H9 (cell line): Measurements from ENCODE around the gene UGT2B28. TPM values are rescaled to one million over a fixed set of nuclear protein-coding genes. Genes with fewer than 3 reads are reported as not detected.

Experiments
- DNase-seq: peaks from one replicate; pipeline ENCODE4 v3.0.0-alpha.2; 2017
- H2AFZ ChIP-seq: one replicate; pipeline ENCODE4 v1.6.1; 2013; ENCODE audit warnings: mild to moderate bottlenecking, low read length, control low read depth, moderate library complexity
- H2AK5ac ChIP-seq: 2 replicates; pipeline ENCODE4 v1.6.1; 2013; ENCODE audit warnings: low read length, control low read depth, mixed read lengths; ENCODE audit not compliant: insufficient read length
- H2BK120ac ChIP-seq: one replicate; pipeline ENCODE4 v1.6.1; 2013; ENCODE audit warnings: low read depth, mild to moderate bottlenecking, low read length, control low read depth, inconsistent platforms; ENCODE audit not compliant: poor library complexity, severe bottlenecking
- H2BK12ac ChIP-seq: 2 replicates; pipeline ENCODE4 v1.6.1; 2013; ENCODE audit warnings: low read length, control low read depth, mixed read lengths, low read depth; ENCODE audit not compliant: insufficient read length
- H2BK15ac ChIP-seq: 2 replicates; pipeline ENCODE4 v1.6.1; 2013; ENCODE audit warnings: low read depth, low read length, control low read depth
- H2BK20ac ChIP-seq: one replicate; pipeline ENCODE4 v1.6.1; 2013; ENCODE audit warnings: low read depth, mild to moderate bottlenecking, low read length, control low read depth, inconsistent platforms; ENCODE audit not compliant: poor library complexity, severe bottlenecking
- H2BK5ac ChIP-seq: 2 replicates; pipeline ENCODE4 v1.6.1; 2013; ENCODE audit warnings: low read length, control low read depth, mixed read lengths; ENCODE audit not compliant: insufficient read length
- H3K14ac ChIP-seq: 2 replicates; pipeline ENCODE4 v1.6.1; 2013; ENCODE audit warnings: low read length, control low read depth; ENCODE audit not compliant: insufficient read depth
- H3K18ac ChIP-seq: 2 replicates; pipeline ENCODE4 v1.6.1; 2013; ENCODE audit warnings: low read depth, mild to moderate bottlenecking, mixed read lengths, low read length, control low read depth; ENCODE audit not compliant: insufficient read length
- H3K23ac ChIP-seq: 2 replicates; pipeline ENCODE4 v1.6.1; 2013; ENCODE audit warnings: low read length, control low read depth, mixed read lengths, low read depth; ENCODE audit not compliant: insufficient read length
- H3K23me2 ChIP-seq: 2 replicates; pipeline ENCODE4 v1.6.1; 2013; ENCODE audit warnings: low read depth, mild to moderate bottlenecking, mixed read lengths, low read length, control low read depth; ENCODE audit not compliant: insufficient read length, poor library complexity, severe bottlenecking
- H3K27ac ChIP-seq: 2 replicates; pipeline ENCODE4 v1.5.1; 2013; ENCODE audit warnings: low read length, control low read depth, mixed read lengths, low read depth; ENCODE audit not compliant: insufficient read length
- H3K27me3 ChIP-seq: 2 replicates; pipeline ENCODE4 v1.6.1; 2013; ENCODE audit warnings: low read length, control low read depth, inconsistent platforms; ENCODE audit not compliant: insufficient read depth
- H3K4ac ChIP-seq: 2 replicates; pipeline ENCODE4 v1.6.1; 2013; ENCODE audit warnings: low read depth, mild to moderate bottlenecking, control low read depth, inconsistent platforms, low read length, moderate library complexity
- H3K4me1 ChIP-seq: 2 replicates; pipeline ENCODE4 v1.6.1; 2013; ENCODE audit warnings: low read length, control low read depth, inconsistent platforms; ENCODE audit not compliant: insufficient read depth
- H3K4me2 ChIP-seq: 2 replicates; pipeline ENCODE4 v1.6.1; 2013; ENCODE audit warnings: low read length, control low read depth, mixed read lengths; ENCODE audit not compliant: insufficient read length, insufficient read depth
- H3K56ac ChIP-seq: 2 replicates; pipeline ENCODE4 v1.6.1; 2013; ENCODE audit warnings: low read depth, mild to moderate bottlenecking, mixed read lengths, low read length, control low read depth; ENCODE audit not compliant: insufficient read length
- H3K79me1 ChIP-seq: 2 replicates; pipeline ENCODE4 v1.6.1; 2013; ENCODE audit warnings: low read depth, mild to moderate bottlenecking, moderate library complexity, low read length, control low read depth, inconsistent platforms; ENCODE audit not compliant: insufficient read depth, poor library complexity, severe bottlenecking
- H3K79me2 ChIP-seq: 2 replicates; pipeline ENCODE4 v1.6.1; 2013; ENCODE audit warnings: low read length, control low read depth, inconsistent platforms; ENCODE audit not compliant: insufficient read depth
- H3K9ac ChIP-seq: 2 replicates; pipeline ENCODE4 v1.6.1; 2013; ENCODE audit warnings: low read length, control low read depth, mixed read lengths; ENCODE audit not compliant: insufficient read length; ENCODE audit errors: extremely low read depth
- H3K9me3 ChIP-seq: one replicate; pipeline ENCODE4 v1.6.1; 2013; ENCODE audit warnings: low read depth, low read length, inconsistent platforms; ENCODE audit not compliant: control insufficient read depth
- H3T11ph ChIP-seq: one replicate; pipeline ENCODE4 v1.6.1; 2013; ENCODE audit warnings: mild to moderate bottlenecking, low read length, control low read depth, inconsistent platforms
- H4K20me1 ChIP-seq: one replicate; pipeline ENCODE4 v1.6.1; 2013; ENCODE audit not compliant: control insufficient read depth, insufficient read length, insufficient read depth
- H4K5ac ChIP-seq: 2 replicates; pipeline ENCODE4 v1.6.1; 2013; ENCODE audit warnings: low read depth, mild to moderate bottlenecking, mixed read lengths, low read length, control low read depth; ENCODE audit not compliant: insufficient read length
- H4K8ac ChIP-seq: replicated peaks from 2 replicates; pipeline ENCODE4 v1.6.1; 2013; ENCODE audit warnings: low read length, control low read depth, mixed read lengths, low read depth; ENCODE audit not compliant: insufficient read length
- H4K91ac ChIP-seq: 2 replicates; pipeline ENCODE4 v1.6.1; 2013; ENCODE audit warnings: low read depth, mild to moderate bottlenecking, moderate library complexity, mixed read lengths, low read length, control low read depth; ENCODE audit not compliant: insufficient read length
- H3K27ac Mint-ChIP-seq, 3 experiments: 2 replicates in 2 of 3; 3 replicates in 1 of 3; pipeline ENCODE4 v1.8.0; 2020 to 2021; ENCODE audit warnings: mixed read lengths in 3 of 3, mild to moderate bottlenecking in 1 of 3, moderate library complexity in 1 of 3
- H3K27me3 Mint-ChIP-seq: 2 replicates; pipeline ENCODE4 v1.8.0; 2021; ENCODE audit warnings: low read depth, mild to moderate bottlenecking, moderate library complexity, mixed read lengths
- H3K36me3 Mint-ChIP-seq, 3 experiments: 2 replicates in 2 of 3; 3 replicates in 1 of 3; pipeline ENCODE4 v1.8.0; 2020 to 2021; ENCODE audit warnings: low read depth in 3 of 3, mixed read lengths in 3 of 3; ENCODE audit not compliant: insufficient read depth in 1 of 3
- H3K4me1 Mint-ChIP-seq, 2 experiments: 2 replicates each; pipeline ENCODE4 v1.8.0; 2020; ENCODE audit warnings: mixed read lengths in 2 of 2
- H3K4me3 Mint-ChIP-seq, 2 experiments: 2 replicates in 1 of 2; 3 replicates in 1 of 2; pipeline ENCODE4 v1.8.0; 2020 to 2021; ENCODE audit warnings: mild to moderate bottlenecking in 2 of 2, mixed read lengths in 2 of 2, moderate library complexity in 1 of 2
- H3K9me3 Mint-ChIP-seq, 2 experiments: 2 replicates in 1 of 2; 3 replicates in 1 of 2; pipeline ENCODE4 v1.8.0; 2020; ENCODE audit warnings: mild to moderate bottlenecking in 2 of 2, mixed read lengths in 2 of 2, moderate library complexity in 1 of 2
- WGBS: extraction: QIAGEN DNeasy Blood & Tissue Kit; methylation state at CpG from one replicate; pipeline ENCODE4 v1.1.7; 2013; ENCODE audit warnings: missing lambda C conversion rate, low lambda C conversion rate, mixed read lengths; ENCODE audit not compliant: insufficient read length; ENCODE audit errors: extremely low coverage; 5-methylcytosine and 5-hydroxymethylcytosine counted together
- total RNA-seq: library from RNA; stranded (reverse); gene quantifications from 2 replicates; pipeline ENCODE4 v1.2.1, GENCODE V29; 2021
- TF ChIP-seq, protein P1 (sequence below): fragments of 200-600 bp; sonication (generic); conservative IDR thresholded peaks from 3 replicates; pipeline ENCODE4 v1.8.0; 2021; ENCODE audit warnings: antibody characterized with exemption, mild to moderate bottlenecking

The UGT2B28 gene
- total RNA-seq, 1 experiment from 2014 or later: not detected

DNA sequence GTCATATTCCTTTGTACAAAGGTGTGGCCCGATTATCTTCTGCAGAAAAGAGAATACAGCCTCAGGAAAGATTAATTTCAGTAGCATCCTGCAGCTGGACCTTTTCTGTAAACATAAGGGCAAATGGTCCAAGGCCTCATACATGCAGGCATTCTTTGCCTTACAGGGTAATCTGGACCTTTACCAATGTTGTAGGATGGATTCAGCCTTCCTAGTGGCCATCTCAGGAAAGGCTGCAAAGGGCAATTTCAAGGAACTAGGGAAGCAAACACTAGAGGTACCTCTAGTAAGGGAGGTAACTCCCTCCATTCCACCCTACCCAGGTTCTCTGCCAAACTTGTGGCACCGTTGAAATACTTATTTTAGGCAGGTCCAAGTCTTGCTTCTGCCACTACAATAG lies 43.0 kb downstream of the UGT2B28 start:
- Histone ChIP-seq H3K14ac (no peak overlapping the region), H3K79me2 (no peaks in the 10 kb centered on the region), H2AFZ (no peak overlapping the region), H4K20me1 (no peaks in the 10 kb centered on the region), H2BK12ac (no peak overlapping the region), H4K8ac (no peak overlapping the region), H3K56ac (no peak overlapping the region), H2BK20ac (no peak overlapping the region), H3K9me3 (no peaks in the 10 kb centered on the region), H2BK120ac (no peak overlapping the region), H4K91ac (no peak overlapping the region), H4K5ac (no peak overlapping the region), H3K4ac (no peak overlapping the region), H3K23me2 (no peaks in the 10 kb centered on the region), H3K9ac (no peak overlapping the region), H3K27me3 (no peaks in the 10 kb centered on the region), H2AK5ac (no peak overlapping the region), H3K4me1 (no peaks in the 10 kb centered on the region), H3K23ac (no peak overlapping the region), H2BK15ac (no peak overlapping the region), H3T11ph (no peak overlapping the region), H3K4me2 (no peak overlapping the region), H2BK5ac (no peak overlapping the region), H3K27ac (no peak overlapping the region), H3K18ac (no peak overlapping the region), H3K79me1 (no peaks in the 10 kb centered on the region)
- Mint-ChIP-seq H3K4me1 (0 out of 4 replicates have a peak, but pooled peaks cover 0 to 2% of the 10 kb centered on the region in 2 experiments), H3K4me3 (no peak overlapping the region), H3K27ac (no peak overlapping the region), H3K36me3 (no peaks in the 10 kb centered on the region; a peak in 1 of 7 replicates), H3K9me3 (no peaks in the 10 kb centered on the region), H3K27me3 (no peaks in the 10 kb centered on the region)
- DNase-seq: no peak
- no CpG with 5 or more reads among the region's 2 CpGs for WGBS
- TF ChIP-seq, protein P1, sequence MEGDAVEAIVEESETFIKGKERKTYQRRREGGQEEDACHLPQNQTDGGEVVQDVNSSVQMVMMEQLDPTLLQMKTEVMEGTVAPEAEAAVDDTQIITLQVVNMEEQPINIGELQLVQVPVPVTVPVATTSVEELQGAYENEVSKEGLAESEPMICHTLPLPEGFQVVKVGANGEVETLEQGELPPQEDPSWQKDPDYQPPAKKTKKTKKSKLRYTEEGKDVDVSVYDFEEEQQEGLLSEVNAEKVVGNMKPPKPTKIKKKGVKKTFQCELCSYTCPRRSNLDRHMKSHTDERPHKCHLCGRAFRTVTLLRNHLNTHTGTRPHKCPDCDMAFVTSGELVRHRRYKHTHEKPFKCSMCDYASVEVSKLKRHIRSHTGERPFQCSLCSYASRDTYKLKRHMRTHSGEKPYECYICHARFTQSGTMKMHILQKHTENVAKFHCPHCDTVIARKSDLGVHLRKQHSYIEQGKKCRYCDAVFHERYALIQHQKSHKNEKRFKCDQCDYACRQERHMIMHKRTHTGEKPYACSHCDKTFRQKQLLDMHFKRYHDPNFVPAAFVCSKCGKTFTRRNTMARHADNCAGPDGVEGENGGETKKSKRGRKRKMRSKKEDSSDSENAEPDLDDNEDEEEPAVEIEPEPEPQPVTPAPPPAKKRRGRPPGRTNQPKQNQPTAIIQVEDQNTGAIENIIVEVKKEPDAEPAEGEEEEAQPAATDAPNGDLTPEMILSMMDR: peak; percentile 47
